Glutamatergic neuron (in vitro differentiated cells): ENCODE measurements around the gene LGALSL. TPM values are rescaled to one million over a fixed set of nuclear protein-coding genes. Genes with fewer than 3 reads are reported as not detected.

Experiments
- DNase-seq: peaks from one replicate; pipeline ENCODE4 v3.0.0; 2022
- H3K27ac Mint-ChIP-seq: one replicate; pipeline ENCODE4 v1.8.0; 2020; ENCODE audit warnings: mild to moderate bottlenecking, mixed read lengths, inconsistent platforms; ENCODE audit not compliant: unreplicated experiment
- H3K27me3 Mint-ChIP-seq: one replicate; pipeline ENCODE4 v1.8.0; 2020; ENCODE audit warnings: mild to moderate bottlenecking, moderate library complexity, mixed read lengths, inconsistent platforms; ENCODE audit not compliant: unreplicated experiment
- H3K36me3 Mint-ChIP-seq: one replicate; pipeline ENCODE4 v1.8.0; 2020; ENCODE audit warnings: mild to moderate bottlenecking, mixed read lengths, inconsistent platforms; ENCODE audit not compliant: unreplicated experiment
- H3K4me1 Mint-ChIP-seq: one replicate; pipeline ENCODE4 v1.8.0; 2020; ENCODE audit warnings: mild to moderate bottlenecking, low read depth, mixed read lengths, inconsistent platforms; ENCODE audit not compliant: unreplicated experiment
- H3K4me3 Mint-ChIP-seq: one replicate; pipeline ENCODE4 v1.8.0; 2020; ENCODE audit warnings: mild to moderate bottlenecking, mixed read lengths, inconsistent platforms; ENCODE audit not compliant: unreplicated experiment
- H3K9me3 Mint-ChIP-seq: one replicate; pipeline ENCODE4 v1.8.0; 2020; ENCODE audit warnings: mild to moderate bottlenecking, moderate library complexity, mixed read lengths, inconsistent platforms; ENCODE audit not compliant: unreplicated experiment
- CTCF ChIP-seq: fragments of 200-600 bp; sonication (generic); IDR thresholded peaks from one replicate; pipeline ENCODE4 v1.5.0; 2021; ENCODE audit not compliant: partially characterized antibody, unreplicated experiment
- total RNA-seq: library from RNA; stranded (reverse); fragmentation: NEBNext Ultra II Directional; extraction: Animal tissue kit (Norgen Biotek cat#: 25700); gene quantifications from one replicate; pipeline ENCODE4 v1.2.1, GENCODE V29; 2021; ENCODE audit not compliant: unreplicated experiment

The LGALSL gene
- total RNA-seq, 1 donor from 2014 or later = 2.8 TPM

GRCh38 chr2:64469261-64469660 is 15.3 kb downstream of the LGALSL start:
- Mint-ChIP-seq H3K36me3 (no peaks in the 10 kb centered on the region), H3K27me3 (no peaks in the 10 kb centered on the region), H3K27ac (no peak overlapping the region), H3K4me3 (no peak overlapping the region), H3K4me1 (no peaks in the 10 kb centered on the region), H3K9me3 (no peaks in the 10 kb centered on the region)
- TF ChIP-seq CTCF = no peak
- no peak for DNase-seq

- no peak overlapping the region for H3K27ac Mint-ChIP-seq
- TF ChIP-seq CTCF = no peak
- no peaks in the 10 kb centered on the region for H3K9me3 Mint-ChIP-seq
Measured at GRCh38 chr2:64470071-64470470, 16.1 kb downstream of the LGALSL start.

DNA sequence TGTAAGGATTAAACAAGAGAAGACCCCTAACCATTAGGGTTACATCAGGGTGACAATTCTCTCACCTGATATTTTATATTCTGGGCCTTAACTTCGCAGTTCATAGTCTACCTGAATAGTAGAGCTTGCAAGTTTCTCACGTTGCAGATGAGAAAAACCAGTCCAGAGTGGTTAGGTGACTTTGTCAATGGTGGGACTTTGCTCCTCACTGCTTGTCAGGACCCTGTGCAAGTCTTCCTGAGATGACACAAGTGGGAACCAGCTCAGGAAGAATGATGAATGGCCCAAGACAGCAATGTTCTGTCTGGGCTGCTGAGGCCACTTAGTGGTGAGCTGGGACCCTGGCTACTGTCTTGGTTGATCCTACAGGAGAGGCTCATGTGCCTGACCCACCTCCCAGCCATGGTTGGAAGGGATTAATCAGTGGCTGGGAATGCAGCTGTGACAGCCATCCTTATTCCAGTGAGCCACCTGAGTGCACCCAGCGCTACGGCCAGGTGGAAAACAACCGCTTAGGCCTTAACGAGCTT is 16.9 kb downstream of the LGALSL start:
- Mint-ChIP-seq H3K27me3 (no peaks in the 10 kb centered on the region), H3K4me3 (no peak overlapping the region), H3K9me3 (no peaks in the 10 kb centered on the region), H3K36me3 (no peaks in the 10 kb centered on the region), H3K4me1 (no peaks in the 10 kb centered on the region), H3K27ac (no peak overlapping the region)
- TF ChIP-seq CTCF = no peak
- no peak for DNase-seq

More at GRCh38 chr2:64470071-64470470, 16.1 kb downstream of the LGALSL start:
- DNase-seq = no peak
- Mint-ChIP-seq H3K36me3 (no peaks in the 10 kb centered on the region), H3K4me3 (no peak overlapping the region), H3K4me1 (no peaks in the 10 kb centered on the region), H3K27me3 (no peaks in the 10 kb centered on the region)

GRCh38 chr2:64471600-64471999 is 17.6 kb downstream of the LGALSL start:
- H3K36me3 Mint-ChIP-seq = no peaks in the 10 kb centered on the region
- DNase-seq = no peak
- no peak overlapping the region for H3K27ac Mint-ChIP-seq
- H3K4me1 Mint-ChIP-seq = no peaks in the 10 kb centered on the region
- TF ChIP-seq CTCF = no peak
- no peaks in the 10 kb centered on the region for H3K27me3 Mint-ChIP-seq
- no peak overlapping the region for H3K4me3 Mint-ChIP-seq
- H3K9me3 Mint-ChIP-seq = no peaks in the 10 kb centered on the region

DNA sequence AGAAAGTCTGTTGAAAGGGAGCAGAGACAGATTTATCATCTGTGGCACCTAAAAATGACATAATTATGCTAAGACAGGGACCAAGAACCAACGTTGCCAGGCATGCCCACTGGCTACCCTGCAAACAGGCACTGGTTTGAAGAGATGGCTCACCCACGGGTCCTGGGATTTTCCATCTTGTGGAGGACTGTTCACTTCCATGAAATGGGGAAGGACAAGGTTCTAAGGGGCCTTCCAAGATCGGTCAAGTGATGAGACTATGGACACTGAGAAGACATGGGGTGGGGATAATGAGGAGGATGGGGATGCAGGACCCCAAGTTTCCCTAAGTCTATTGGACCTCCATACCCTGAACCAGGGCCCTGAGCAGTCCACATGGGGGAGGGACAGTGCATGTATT is 18.9 kb downstream of the LGALSL start:
- Mint-ChIP-seq H3K27me3 (no peaks in the 10 kb centered on the region), H3K4me1 (no peaks in the 10 kb centered on the region), H3K36me3 (no peaks in the 10 kb centered on the region), H3K4me3 (no peak overlapping the region), H3K27ac (no peak overlapping the region), H3K9me3 (no peaks in the 10 kb centered on the region)
- no peak for DNase-seq
- TF ChIP-seq CTCF = no peak
